HG03354 (cell line): ENCODE measurements around the gene UNC50.
"Not testable (repeated sequence)": the region's sequence is repeated elsewhere in the genome, so short reads cannot be mapped to it uniquely, and the experiment has no call there.

ENCODE experiments used
- ATAC-seq: cut with Tn5 transposase; IDR thresholded peaks from one replicate; pipeline ENCODE4 v1.9.1; 2021; ENCODE audit warnings: mild to moderate bottlenecking; ENCODE audit not compliant: unreplicated experiment, poor library complexity, severe bottlenecking

The UNC50 gene

DNA sequence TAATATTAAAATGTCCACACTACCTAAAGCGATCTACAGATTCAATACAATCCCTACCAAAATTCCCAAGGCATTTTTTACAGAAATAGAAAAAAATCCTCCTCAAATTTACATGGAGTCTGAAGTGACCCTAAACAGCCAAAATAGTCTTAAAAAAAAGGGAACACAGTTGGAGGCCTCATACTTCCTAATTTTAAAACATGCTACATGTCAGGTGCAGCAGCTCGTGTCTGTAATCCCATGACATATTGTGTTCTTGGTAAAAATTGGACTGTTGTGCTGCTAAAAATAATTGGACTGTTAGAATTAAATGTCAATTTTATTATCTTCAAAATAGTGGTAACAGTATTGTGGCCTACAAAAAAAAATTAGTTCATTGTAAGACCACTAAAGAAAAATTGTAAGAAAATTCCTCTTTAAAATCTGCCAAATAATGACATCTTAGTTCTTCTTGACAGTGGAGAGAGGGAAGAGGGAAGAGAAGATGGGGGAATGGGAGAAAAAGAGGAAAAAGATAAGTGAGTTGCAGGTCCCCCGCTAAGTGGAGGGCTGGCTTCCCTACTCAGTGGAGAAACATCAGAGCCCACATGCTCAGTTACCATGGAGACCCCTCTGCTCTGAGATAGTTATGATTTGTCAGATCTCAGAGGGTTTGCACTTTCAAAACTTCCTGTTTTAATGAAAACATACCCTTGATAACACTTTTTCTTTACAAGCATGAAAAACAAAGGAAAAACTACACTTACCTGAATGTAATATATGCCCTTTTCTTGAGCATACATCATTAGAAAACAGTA is 46.5 kb downstream of the UNC50 start:
- ATAC-seq, result no peak

DNA sequence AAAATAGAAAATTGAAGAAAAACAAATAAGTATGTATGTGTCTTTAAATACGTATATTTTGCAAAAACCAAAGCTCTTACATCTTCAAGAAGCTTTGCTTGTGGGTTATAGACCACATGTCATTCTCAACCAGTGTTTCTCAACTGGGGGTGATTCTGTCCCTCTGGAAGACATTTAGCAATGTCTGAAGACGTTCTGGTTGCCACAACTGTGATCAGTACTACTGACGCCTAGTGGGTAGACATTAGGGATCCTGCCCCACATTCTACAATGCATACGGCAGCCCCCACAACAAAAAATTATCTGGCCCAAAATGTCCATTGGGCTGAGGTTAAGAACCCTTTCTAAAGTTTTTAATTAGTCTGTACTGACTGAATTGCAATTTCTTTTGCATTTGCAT is 48.4 kb downstream of the UNC50 start:
- no peak for ATAC-seq

DNA sequence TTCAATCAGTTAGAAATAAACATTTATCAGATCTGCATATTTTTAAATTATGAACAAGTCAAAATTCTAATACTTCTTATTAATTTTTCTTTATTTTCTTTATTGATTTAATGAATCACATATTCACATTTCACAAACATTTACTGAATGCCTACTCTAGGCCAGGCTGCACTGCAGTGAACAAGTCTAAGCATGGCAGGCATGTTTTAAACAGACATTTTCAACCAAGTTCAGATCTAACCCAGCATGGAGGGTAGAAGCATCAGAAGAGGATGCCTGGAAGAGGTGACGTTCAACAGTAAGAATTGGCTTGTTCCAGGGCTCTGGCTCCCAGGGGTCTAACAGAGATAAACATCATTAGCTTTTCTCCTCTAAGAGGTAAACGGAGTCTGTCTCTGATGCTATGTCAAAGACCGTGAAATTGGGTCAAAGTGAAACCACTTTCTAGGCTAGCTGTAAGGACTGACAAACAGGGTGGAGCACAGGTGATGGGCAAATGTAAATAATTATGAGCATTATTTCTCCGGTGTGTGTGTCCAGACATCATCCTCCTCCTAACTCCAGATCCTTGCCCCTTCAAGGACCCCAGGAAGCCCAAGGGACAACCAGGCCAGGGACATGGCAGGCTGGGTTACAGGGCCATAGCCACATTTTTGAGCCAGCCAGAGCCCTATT is 50.6 kb downstream of the UNC50 start:
- no peak for ATAC-seq

DNA sequence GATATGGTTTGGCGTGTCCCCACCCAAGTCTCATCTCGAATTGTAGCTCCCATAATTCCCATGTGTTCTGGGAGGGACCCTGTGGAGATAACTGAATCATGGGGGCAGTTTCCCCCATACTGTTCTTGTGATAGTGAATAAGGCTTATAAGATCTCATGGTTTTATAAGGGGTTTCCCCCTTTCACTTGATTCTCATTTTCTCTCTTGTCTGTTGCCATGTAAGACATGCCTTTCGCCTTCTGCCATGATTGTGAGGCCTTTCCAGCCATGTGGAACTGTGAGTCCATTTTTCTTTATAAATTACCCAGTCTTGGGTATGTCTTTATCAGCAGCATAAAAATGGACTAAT is 51.1 kb downstream of the UNC50 start:
- ATAC-seq, result not testable (repeated sequence)

DNA sequence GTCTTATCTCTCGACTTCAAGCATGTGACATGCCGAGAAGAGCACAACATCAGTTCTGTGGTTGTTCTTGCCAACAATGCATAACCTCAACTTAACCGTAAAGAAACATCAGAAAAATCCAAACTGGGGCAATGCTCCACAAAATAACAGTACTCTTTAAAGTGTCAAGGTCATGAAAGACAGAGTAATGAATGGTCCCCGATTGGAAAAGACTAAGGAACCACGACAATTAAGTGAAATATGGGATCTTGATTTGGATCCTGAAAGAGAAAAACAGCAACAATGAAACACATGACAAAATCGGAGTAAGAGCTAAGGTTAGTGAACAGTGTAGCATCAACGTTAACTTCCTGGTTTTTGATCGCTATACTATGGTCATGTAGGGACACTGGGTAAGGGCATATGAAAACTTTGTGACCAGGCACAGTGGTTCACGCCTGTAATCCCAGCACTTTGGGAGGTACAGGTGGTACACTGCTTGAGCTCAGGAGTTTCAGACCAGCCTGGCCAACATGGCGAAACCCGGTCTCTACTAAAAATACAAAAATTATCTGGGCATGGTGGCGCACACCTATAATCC is 55.2 kb downstream of the UNC50 start:
- ATAC-seq, result no peak

DNA sequence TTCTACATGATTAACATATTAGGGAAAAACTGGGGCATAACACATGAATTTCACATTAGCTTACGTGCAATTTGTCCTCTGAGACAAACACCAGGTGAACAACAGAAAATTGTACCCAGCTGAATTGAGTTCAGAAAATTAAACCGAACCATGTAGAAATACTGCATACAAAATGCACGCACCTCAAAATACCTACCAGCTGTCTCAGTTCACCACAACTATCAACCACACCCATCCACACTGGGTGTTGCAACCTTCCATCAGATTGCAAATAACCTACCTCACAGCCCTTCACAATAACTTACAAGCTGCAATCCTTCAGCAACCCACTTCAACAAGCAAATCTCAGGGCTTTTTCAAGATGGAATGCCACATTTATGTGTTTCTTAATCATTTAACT is 55.9 kb downstream of the UNC50 start:
- no peak for ATAC-seq

DNA sequence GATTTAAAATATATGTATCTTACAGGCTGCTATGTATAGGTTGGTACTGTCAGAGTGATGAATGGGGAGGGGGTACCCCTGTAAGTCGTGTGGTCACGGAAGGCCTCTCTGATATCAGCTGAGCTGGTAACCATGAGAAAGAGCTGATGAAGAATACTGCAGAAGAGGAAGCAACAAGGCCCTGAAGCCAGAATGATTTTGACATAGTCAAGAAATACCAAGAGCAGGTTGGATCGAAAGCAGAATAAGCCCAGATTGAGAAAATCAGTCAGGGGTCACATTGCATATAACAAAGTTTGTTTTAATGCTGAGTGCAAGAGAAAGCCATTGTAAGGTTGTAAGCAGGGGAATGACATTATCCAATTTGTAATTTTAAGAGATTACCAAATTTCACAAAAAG is 57.3 kb downstream of the UNC50 start:
- ATAC-seq, result no peak
